Stomach smooth muscle (tissue), 2 donors: ENCODE measurements around the gene PRCC.

Source experiments
- H3K27ac ChIP-seq: one replicate; pipeline ENCODE4 v1.7.0; 2013; ENCODE audit warnings: mild to moderate bottlenecking, low read length, inconsistent platforms
- H3K27me3 ChIP-seq, 2 donors: one replicate each; pipeline ENCODE4 v1.7.0; 2013; ENCODE audit warnings: low read length in 2 of 2; ENCODE audit not compliant: insufficient read depth in 2 of 2, control insufficient read depth in 1 of 2
- H3K36me3 ChIP-seq, 2 donors: one replicate each; pipeline ENCODE4 v1.7.0; 2013; ENCODE audit warnings: low read length in 2 of 2; ENCODE audit not compliant: control insufficient read depth in 2 of 2, insufficient read depth in 2 of 2
- H3K4me1 ChIP-seq: one replicate; pipeline ENCODE4 v1.7.0; 2013; ENCODE audit warnings: low read length; ENCODE audit not compliant: control insufficient read depth, insufficient read depth
- H3K4me3 ChIP-seq, 2 donors: one replicate each; pipeline ENCODE4 v1.7.0; 2013; ENCODE audit warnings: low read length in 2 of 2
- H3K9ac ChIP-seq, 2 donors: one replicate each; pipeline ENCODE4 v1.7.0; 2013; ENCODE audit warnings: low read length in 2 of 2, mild to moderate bottlenecking in 1 of 2
- H3K9me3 ChIP-seq, 2 donors: one replicate each; pipeline ENCODE4 v1.7.0; 2013; ENCODE audit warnings: low read length in 2 of 2; ENCODE audit not compliant: control insufficient read depth in 2 of 2
- donor health status: healthy.
- donor health status: Pancreatic carcinoma.

The PRCC gene

DNA sequence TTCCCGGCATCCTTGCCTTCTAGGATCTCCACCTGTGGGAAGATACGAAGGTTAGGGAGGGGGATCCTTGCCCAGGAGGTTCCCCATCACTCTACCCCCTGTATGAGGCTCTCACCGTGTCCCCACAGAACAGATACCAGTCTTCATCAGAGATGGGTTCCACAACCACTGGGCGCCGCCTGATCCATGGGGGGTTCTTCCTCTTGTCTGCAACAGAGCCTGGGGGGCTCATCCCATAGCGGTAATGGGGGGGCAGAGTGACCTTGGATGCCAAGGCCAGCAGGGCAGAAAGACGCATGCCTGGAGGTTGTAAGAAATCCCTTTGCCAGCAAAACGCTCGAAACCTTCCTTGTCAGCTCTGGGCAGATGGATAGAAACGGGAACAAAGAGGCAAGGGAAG is 28.9 kb upstream of the PRCC start:
- Histone ChIP-seq H3K4me3 (no peak overlapping the region), H3K9ac (no peak overlapping the region), H3K27me3 (no peaks in the 10 kb centered on the region), H3K36me3 (peaks cover 33% of the 10 kb centered on the region in 2 donors), H3K4me1 (peaks cover 10% of the 10 kb centered on the region), H3K27ac (no peak overlapping the region), H3K9me3 (no peaks in the 10 kb centered on the region)

DNA sequence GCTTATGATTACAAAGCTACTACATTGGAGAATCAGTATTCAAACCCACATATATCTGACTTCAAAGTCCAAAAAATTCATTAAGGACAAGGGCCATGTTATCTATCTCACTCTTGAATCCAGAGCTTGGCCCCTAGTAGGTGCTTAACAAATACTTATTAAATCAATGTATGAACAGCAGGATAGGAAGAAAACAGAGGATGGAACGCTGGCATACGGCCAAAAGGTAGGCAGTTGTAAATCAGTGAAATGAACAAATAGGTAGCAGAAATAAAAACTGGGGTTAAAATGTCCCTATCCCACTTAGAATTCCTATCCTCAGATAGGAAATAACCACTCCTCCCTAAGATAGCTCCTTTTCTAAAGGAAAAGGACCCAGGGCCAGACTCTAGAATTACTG is 28.4 kb upstream of the PRCC start:
- Histone ChIP-seq H3K4me3 (no peak overlapping the region), H3K4me1 (peaks cover 10% of the 10 kb centered on the region), H3K9ac (no peak overlapping the region), H3K27ac (no peak overlapping the region), H3K36me3 (peaks cover 28 to 34% of the 10 kb centered on the region in 2 donors), H3K9me3 (no peaks in the 10 kb centered on the region), H3K27me3 (no peaks in the 10 kb centered on the region)

DNA sequence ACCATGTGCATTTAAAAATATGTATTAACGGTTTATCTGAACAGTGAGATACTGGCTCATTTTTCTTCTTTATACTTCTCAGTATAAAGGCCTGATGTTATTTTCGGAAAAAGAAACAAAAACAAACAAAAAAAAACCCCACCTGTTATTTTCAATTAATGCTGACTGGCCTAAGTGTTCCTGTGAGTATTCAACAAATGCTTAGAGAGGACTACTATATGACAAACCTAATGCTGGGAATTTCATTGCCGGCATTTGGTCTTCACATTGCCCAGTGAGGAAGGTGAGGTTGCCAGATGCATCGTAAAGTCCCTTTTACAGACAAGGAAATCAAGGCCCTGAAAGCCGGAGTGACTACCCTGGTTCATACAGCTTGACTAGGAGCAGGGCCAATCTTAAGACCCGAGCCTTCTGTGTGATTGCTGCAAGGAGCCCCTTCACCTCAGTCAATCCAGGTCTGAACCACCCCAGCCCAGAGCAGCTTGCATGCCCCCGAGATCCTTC is 27.0 kb upstream of the PRCC start:
- Histone ChIP-seq H3K4me3 (peak overlapping the region; percentile 94 to 97), H3K4me1 (peaks cover 17% of the 10 kb centered on the region), H3K9ac (peak overlapping the region; percentile 85 to 95), H3K9me3 (no peaks in the 10 kb centered on the region), H3K27ac (peak overlapping the region; percentile 94), H3K36me3 (peaks cover 28 to 37% of the 10 kb centered on the region in 2 donors), H3K27me3 (no peaks in the 10 kb centered on the region)

DNA sequence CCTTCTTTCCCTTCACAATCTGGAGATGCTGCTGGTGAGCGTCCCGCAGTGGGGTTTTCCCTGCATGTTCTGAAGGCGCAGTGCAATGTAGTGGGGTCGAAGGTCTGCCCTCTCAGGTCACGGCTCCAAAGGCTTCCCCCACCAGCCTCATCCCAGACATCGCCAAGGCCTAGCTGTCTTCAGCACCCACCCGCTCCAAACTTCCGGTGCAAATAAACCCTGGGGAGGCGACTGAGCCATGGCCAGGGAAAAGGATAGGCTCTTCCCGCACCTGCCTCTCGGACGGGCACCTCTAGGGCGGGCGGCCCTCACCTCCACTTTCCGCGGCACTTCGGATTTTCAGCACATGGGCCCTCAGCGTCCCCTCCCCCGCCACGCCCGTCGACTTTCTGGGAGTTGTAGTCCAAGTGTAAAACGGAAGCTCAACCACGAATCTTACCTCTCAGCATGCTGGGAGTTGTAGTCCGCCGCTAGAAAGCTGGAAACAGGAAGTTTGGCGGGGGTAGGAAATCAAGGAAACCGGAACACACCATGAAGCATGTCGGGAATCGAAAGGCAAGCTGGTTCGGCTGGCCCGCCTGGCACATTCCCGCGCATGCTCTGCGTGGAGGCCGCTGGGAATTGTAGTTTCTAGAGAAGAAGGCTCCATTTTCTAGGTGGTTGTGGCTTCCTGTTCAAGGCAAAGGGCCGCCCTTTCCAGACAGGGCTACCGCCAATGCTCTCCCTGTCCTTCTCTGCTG is 26.4 kb upstream of the PRCC start, which contains the start of gene MRPL24:
MRPL24 (minus strand) TSS at position 348 of the 740 bp plus-strand sequence. CDS start 2,384 bp downstream, outside the sequence.
- peak within 1 kb of the TSS; percentile 85 to 95 for H3K9ac ChIP-seq
- peaks cover 24 to 35% of the 10 kb centered on the region in 2 donors for H3K36me3 ChIP-seq
- peak within 1 kb of the TSS; percentile 94 to 97 for H3K4me3 ChIP-seq
- peaks cover 22% of the 10 kb centered on the region for H3K4me1 ChIP-seq
- H3K27ac ChIP-seq = peak within 1 kb of the TSS; percentile 94
- H3K9me3 ChIP-seq = no peaks in the 10 kb centered on the region
- H3K27me3 ChIP-seq = no peaks in the 10 kb centered on the region

DNA sequence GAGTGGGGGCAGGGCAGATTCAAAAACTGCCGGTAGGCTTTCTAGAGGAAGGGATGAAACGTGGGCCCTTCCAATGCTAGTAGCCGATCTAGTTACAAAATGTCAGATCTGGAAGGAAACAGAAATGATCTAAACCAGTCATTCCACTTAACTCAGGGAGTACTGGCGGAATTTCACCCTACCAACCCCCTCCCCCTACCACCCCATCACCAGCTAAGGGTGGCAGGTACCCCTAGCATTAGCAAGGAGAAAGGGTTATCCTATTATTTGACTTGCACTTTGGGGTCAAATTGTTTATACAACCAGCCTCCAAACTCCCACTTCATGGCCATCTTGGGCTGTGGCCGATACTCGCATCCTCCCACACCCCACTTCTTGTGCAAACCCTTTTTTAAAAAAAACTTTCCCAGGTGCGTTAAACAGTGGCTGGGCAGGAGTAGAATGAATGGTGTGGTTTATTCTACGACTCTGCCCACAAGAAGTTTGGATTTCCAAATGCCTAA is 25.8 kb upstream of the PRCC start:
- H3K36me3 ChIP-seq = peaks cover 21 to 33% of the 10 kb centered on the region in 2 donors
- H3K4me3 ChIP-seq = peak overlapping the region; percentile 61 to 94
- peak overlapping the region; percentile 94 for H3K27ac ChIP-seq
- H3K27me3 ChIP-seq = no peaks in the 10 kb centered on the region
- no peaks in the 10 kb centered on the region for H3K9me3 ChIP-seq
- H3K9ac ChIP-seq = peak overlapping the region; percentile 36 to 64
- peaks cover 28% of the 10 kb centered on the region for H3K4me1 ChIP-seq

DNA sequence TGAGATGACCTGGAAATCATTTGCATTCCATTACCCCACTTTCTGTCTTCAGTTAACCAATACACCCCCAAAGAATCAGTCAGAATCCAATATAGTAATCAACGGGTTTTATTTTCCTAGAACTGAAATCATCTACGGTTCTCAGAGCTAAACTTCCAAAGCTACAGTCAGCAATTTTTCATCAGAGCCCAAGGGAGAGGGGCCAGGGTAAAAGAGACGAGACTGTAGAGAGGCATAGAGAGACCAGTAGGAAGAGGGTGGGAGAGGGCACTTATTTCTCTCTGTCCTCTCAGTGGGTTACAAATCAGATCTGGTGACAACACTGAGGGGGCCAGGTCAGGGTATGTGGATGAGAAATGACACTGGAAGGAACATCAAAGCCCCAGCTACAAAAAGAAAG is 25.3 kb upstream of the PRCC start:
- Histone ChIP-seq H3K4me3 (no peak overlapping the region), H3K9me3 (no peaks in the 10 kb centered on the region), H3K27me3 (no peaks in the 10 kb centered on the region), H3K36me3 (peaks cover 18 to 28% of the 10 kb centered on the region in 2 donors), H3K27ac (peak overlapping the region; percentile 94), H3K4me1 (peaks cover 28% of the 10 kb centered on the region), H3K9ac (no peak overlapping the region)

DNA sequence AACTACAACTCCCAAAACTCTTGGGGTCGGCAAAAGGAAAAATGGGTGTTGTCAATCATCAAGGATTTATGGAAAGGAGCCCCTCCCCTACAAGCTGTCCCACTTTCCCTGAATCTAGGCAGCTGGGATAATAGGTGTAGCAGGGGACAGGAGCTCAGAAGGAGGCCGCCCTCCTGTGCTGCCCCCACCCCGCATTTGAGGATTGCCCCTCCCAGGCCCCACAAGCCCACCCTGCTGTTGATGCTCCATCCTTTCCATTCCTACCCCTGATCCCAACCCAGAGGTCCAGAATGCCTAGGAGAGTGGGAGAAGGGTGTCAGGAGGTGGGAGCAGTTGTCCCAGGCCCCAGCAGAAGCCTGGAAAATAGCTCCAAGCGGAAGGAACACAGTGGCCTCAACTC is 24.5 kb upstream of the PRCC start:
- Histone ChIP-seq H3K9ac (no peak overlapping the region), H3K36me3 (peaks cover 14 to 25% of the 10 kb centered on the region in 2 donors), H3K4me3 (no peak overlapping the region), H3K27ac (no peak overlapping the region), H3K4me1 (peaks cover 35% of the 10 kb centered on the region), H3K9me3 (no peaks in the 10 kb centered on the region), H3K27me3 (no peaks in the 10 kb centered on the region)

DNA sequence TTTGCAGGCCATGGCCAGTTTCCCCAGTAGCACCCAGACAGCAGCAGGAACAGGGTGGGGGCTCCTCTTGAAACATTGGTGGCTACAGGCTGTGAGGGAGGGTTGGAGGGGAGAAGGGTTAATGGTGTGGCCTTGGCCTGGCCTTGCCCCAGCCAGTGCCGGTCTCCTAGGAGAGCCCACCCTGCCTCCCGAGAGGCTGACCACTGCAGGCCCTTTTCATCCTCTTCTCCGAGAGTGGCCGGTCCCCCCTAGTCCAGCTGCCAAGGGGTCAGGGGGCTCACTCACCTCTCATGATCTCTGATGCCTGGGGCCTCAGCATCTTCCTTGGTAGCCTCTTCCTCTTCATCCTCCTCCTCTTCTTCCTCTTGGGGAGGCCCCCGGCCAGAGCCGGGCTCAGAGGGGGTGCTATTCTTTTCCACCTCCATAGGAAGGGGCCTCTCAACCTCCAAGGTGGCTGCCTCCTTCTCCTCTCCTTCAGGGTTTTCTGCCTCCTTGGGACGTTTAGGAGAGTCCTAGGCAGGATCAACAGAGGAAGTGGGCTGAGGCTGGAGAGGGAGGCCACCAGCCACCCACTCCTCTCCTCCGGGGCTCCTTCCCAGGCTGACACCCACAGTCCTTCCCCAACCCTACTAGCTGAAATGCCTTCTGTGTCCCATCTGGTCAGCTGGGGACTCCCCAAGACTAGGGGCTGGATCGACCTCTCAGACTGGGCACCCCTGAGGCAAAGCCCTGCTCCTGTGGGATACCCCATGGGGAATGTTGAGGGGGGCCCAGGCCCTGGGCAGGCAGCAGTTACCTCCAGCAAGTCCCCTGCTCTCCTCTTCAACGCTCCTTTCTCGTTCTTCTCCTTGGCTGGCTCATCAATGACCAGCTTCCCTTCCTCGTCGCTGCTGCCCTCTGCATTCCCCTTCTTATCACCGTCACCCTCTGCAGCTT is 23.7 kb upstream of the PRCC start:
- H3K27me3 ChIP-seq = no peaks in the 10 kb centered on the region
- no peaks in the 10 kb centered on the region for H3K9me3 ChIP-seq
- peaks cover 43% of the 10 kb centered on the region for H3K4me1 ChIP-seq
- H3K4me3 ChIP-seq = no peak overlapping the region
- H3K9ac ChIP-seq = no peak overlapping the region
- no peak overlapping the region for H3K27ac ChIP-seq
- H3K36me3 ChIP-seq = peaks cover 14 to 23% of the 10 kb centered on the region in 2 donors

DNA sequence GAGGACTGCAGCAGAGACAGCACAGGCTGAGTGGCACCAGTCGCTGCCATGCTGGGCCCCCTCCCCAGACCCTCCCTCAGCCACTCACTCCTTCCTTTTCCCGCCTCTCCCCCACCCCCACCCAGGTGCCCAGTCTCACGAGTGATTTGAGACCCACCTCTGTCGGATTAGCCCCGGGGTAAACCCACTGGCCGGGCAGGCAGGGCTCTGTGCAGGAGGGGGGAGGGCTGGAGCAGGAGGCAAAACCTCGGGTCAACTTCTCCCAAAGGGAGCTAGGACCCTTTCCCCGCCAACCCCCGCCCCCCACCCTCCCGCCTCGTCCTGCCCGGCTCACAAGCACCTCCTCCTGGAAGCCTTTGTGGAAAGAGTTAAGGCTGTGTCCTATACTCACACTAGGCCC is 23.0 kb upstream of the PRCC start:
- H3K4me1 ChIP-seq = peaks cover 50% of the 10 kb centered on the region
- no peak overlapping the region for H3K4me3 ChIP-seq
- H3K27me3 ChIP-seq = no peaks in the 10 kb centered on the region
- H3K9ac ChIP-seq = no peak overlapping the region
- no peaks in the 10 kb centered on the region for H3K9me3 ChIP-seq
- H3K36me3 ChIP-seq = peaks cover 14 to 23% of the 10 kb centered on the region in 2 donors
- H3K27ac ChIP-seq = no peak overlapping the region

DNA sequence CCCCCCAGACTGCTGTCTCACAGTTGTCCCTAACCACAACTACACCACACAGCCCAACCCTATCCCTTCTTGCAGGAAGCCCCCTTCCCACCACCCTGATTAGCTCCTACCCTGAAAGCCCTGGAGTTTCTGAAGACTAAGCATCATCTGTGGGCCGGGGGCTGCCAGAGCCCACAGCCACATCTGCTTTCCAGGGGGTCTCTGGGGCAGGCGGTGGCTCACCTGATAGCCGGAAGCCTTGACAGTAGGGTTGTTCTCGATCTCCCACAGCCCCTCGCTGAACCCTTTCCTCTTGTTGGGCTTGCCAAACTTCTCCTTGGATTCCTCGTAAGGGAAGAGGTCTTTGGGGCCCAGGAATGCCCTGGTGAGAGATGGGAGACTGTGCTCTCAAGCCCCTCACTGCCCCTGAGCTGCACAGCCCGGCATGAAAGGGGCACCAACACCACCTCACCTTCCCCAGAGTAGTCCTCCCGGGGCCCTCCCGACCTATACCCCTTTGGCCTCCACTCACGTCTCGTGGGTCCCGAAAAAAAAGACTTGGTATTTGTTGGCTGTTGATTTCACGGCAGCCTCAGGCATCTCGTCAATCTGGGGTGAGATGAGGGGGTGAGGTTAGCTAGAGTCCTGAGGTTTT is 22.4 kb upstream of the PRCC start:
- Histone ChIP-seq H3K36me3 (peaks cover 14 to 23% of the 10 kb centered on the region in 2 donors), H3K27me3 (no peaks in the 10 kb centered on the region), H3K27ac (peak overlapping the region; percentile 99), H3K4me3 (no peak overlapping the region), H3K9ac (no peak overlapping the region), H3K9me3 (no peaks in the 10 kb centered on the region), H3K4me1 (peaks cover 56% of the 10 kb centered on the region)
